Activated CD4-positive, alpha-beta memory T cell treated with anti-CD3 and anti-CD28 coated beads, Interleukin-2, amount 10 ng/mL, durations not matched to agents 7 days and 5 days (primary cell): ENCODE measurements around the gene GRK6. TPM values are rescaled to one million over a fixed set of nuclear protein-coding genes. Genes with fewer than 3 reads are reported as not detected.

Experiments used
- CTCF ChIA-PET: fragments of 350-600 bp; sonication (Branson Sonifier 250); formaldehyde crosslinking; loops from one replicate; lab custom pipeline; 2021; ENCODE audit warnings: antibody characterized with exemption, inconsistent platforms; lab: Charles Lee
- POLR2A ChIA-PET: fragments of 350-600 bp; sonication (Branson Sonifier 250); formaldehyde crosslinking; loops from one replicate; lab custom pipeline; 2021; ENCODE audit warnings: antibody characterized with exemption; lab: Charles Lee
- DNase-seq: peaks from one replicate; pipeline ENCODE4 v3.0.0-alpha.2; 2020
- H3K27ac Mint-ChIP-seq: one replicate; pipeline ENCODE4 v1.8.0; 2021; ENCODE audit warnings: mild to moderate bottlenecking, mixed read lengths
- H3K27me3 Mint-ChIP-seq: one replicate; pipeline ENCODE4 v1.8.0; 2021; ENCODE audit warnings: mixed read lengths
- H3K36me3 Mint-ChIP-seq: one replicate; pipeline ENCODE4 v1.8.0; 2021; ENCODE audit warnings: low read depth, mixed read lengths
- H3K4me1 Mint-ChIP-seq: one replicate; pipeline ENCODE4 v1.8.0; 2021; ENCODE audit warnings: mixed read lengths
- H3K4me3 Mint-ChIP-seq: one replicate; pipeline ENCODE4 v1.8.0; 2021; ENCODE audit warnings: mild to moderate bottlenecking, mixed read lengths
- H3K9me3 Mint-ChIP-seq: one replicate; pipeline ENCODE4 v1.8.0; 2021; ENCODE audit warnings: mixed read lengths
- total RNA-seq, 2 experiments: library from RNA; stranded (reverse); gene quantifications; one replicate each; pipeline ENCODE4 v1.2.3, GENCODE V29; 2021

GRK6 gene
- total RNA-seq, 2 experiments from 2014 or later, result 206 to 208 TPM

DNA sequence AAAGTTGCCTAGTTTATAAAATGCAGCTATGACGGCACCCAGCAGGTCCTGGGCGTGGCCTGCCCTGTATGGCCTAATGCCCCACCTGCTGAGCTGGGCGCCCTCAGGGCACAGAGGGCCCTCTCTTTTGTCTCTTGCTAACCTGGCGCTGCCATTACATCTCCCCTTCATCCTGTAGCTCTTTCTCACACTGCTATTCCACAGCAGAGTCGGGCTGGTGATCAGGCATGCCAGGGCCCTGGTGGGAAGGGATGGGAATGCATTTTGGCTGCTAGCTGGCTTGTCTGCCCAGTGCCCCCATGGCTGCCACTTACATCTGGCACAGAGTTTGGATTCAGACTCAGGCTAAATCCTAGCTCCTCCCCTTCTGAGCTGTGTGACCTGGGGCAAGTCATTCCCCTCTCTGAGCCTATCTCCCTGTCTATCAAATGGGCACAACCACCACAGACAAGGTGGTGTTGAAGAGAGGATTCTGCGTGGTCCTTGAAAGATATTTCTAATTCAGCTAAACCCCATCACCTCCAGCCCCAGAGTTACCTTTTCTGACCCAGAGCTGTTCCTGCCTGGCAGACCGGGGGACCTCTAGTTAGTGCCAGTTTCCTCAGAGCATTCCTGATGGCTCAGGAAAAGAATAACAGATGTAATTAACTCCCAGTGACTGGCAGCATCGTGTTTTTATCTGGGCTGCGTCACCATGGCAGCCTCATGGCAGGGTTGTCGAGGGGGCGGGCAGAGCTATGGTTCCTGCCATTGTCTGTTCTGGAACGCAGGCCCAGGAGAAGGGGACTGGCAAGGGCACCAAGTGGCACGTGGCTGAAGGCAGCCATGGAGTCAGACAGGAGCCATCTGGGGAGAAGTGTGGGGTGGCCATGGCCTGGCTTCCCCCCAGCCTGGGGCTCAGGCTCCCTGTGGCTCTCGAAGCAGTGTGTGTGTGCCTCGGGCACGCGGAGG, 26.5 kb downstream of the GRK6 start:
- no peaks in the 10 kb centered on the region for H3K9me3 Mint-ChIP-seq
- H3K27ac Mint-ChIP-seq, result no peak overlapping the region
- no peaks in the 10 kb centered on the region for H3K36me3 Mint-ChIP-seq
- ChIA-PET CTCF (interaction anchor here (0.6 to 17.6 kb wide), 13 partner anchors 9 to 144 kb away, joined by 3 to 467 read pairs (median 5); partner anchors contain the start of genes F12, GRK6, LMAN2 and PFN3), POLR2A (interaction anchor here (1.2 to 20.7 kb wide), 6 partner anchors 10 to 82 kb away, joined by 3 to 654 read pairs (median 82); partner anchors contain the start of genes F12, GRK6 and PRR7)
- H3K4me3 Mint-ChIP-seq, result peak overlapping the region; percentile 2
- no peak for DNase-seq
- peaks cover 24% of the 10 kb centered on the region for H3K27me3 Mint-ChIP-seq
- H3K4me1 Mint-ChIP-seq, result peaks cover 36% of the 10 kb centered on the region

GRCh38 chr5:177453852-177454396, 27.4 kb downstream of the GRK6 start:
- ChIA-PET POLR2A (interaction anchor here (1.2 to 20.7 kb wide), 9 partner anchors 11 to 96 kb away, joined by 5 to 654 read pairs (median 8); partner anchors contain the start of genes F12, GRK6, PDLIM7 and PRR7), CTCF (interaction anchor here (0.5 to 17.6 kb wide), 20 partner anchors 8 to 144 kb away, joined by 3 to 467 read pairs (median 11); partner anchors contain the start of genes F12, GRK6, LMAN2 and MXD3)
- H3K27ac Mint-ChIP-seq, result peak overlapping the region; percentile 40
- H3K9me3 Mint-ChIP-seq, result no peaks in the 10 kb centered on the region
- H3K4me3 Mint-ChIP-seq, result peak overlapping the region; percentile 60
- H3K4me1 Mint-ChIP-seq, result peaks cover 27% of the 10 kb centered on the region
- DNase-seq, result no peak
- H3K27me3 Mint-ChIP-seq, result peaks cover 17% of the 10 kb centered on the region
- H3K36me3 Mint-ChIP-seq, result no peaks in the 10 kb centered on the region

DNA sequence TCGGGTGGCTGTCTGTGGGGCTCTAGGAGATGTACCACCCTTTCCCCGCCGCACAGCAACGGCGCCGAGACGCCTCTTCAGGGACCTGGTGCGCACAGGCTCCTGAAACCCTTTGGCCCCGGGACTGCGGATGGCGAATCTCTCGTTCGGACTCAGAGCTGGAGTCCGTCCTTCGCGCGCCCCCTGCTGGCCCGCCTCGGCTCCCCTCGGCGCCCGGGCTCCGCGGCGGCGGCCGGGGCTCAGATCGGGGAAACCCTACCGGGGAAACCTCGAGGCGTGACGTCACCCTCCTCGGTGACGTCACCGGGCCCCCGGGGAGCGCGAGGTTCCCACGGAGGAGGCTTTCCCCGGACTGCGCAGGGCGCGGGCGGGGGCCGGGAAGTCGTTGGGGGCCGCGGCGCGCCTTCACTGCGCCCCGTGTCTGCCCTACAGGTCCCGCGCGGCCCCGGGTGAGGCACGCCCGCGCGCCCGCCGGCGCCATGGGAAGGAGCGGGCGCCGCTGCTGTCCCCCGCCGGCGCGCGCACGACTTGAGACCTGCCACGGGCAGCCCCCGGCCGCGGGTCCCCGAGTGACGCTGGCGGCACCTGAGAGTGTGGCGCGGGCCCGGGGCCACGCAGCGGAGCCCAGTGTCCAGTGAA, 28.0 kb downstream of the GRK6 start:
- peak; percentile 94 for DNase-seq
- Mint-ChIP-seq H3K27me3 (peaks cover 17% of the 10 kb centered on the region), H3K4me1 (peaks cover 27% of the 10 kb centered on the region), H3K36me3 (no peaks in the 10 kb centered on the region), H3K9me3 (no peaks in the 10 kb centered on the region), H3K4me3 (peak overlapping the region; percentile 79), H3K27ac (no peak overlapping the region)
- ChIA-PET POLR2A (interaction anchor here (1.2 to 20.7 kb wide), 18 partner anchors 11 to 321 kb away, joined by 3 to 654 read pairs (median 8); partner anchors contain the start of genes DDX41, GRK6, LMAN2 and MXD3), CTCF (interaction anchor here (0.5 to 17.6 kb wide), 39 partner anchors 9 to 341 kb away, joined by 3 to 467 read pairs (median 5); partner anchors contain the start of genes F12, GRK6, LMAN2 and MXD3)

DNA sequence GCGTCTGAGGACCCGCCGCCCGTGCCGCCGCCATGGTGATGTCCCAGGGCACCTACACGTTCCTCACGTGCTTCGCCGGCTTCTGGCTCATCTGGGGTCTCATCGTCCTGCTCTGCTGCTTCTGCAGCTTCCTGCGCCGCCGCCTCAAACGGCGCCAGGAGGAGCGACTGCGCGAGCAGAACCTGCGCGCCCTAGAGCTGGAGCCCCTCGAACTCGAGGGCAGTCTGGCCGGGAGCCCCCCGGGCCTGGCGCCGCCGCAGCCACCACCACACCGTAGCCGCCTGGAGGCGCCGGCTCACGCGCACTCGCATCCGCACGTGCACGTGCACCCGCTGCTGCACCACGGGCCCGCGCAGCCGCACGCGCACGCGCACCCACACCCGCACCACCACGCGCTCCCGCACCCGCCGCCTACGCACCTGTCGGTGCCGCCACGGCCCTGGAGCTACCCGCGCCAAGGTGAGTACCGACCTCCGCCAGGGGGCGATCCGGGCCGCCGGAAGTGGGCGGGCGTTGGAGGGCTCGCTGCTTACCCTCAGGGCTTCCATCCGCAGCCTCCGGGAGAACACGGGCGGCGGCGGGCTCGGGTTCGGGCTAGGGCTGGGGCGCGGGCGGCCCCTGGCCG, 28.7 kb downstream of the GRK6 start:
- Mint-ChIP-seq H3K9me3 (no peaks in the 10 kb centered on the region), H3K27ac (peak overlapping the region; percentile 85), H3K27me3 (peaks cover 17% of the 10 kb centered on the region), H3K36me3 (no peaks in the 10 kb centered on the region), H3K4me3 (peak overlapping the region; percentile 79), H3K4me1 (peaks cover 27% of the 10 kb centered on the region)
- ChIA-PET CTCF (interaction anchor here (0.6 to 17.6 kb wide), 41 partner anchors 8 to 341 kb away, joined by 3 to 467 read pairs (median 5); partner anchors contain the start of genes F12, GRK6, LMAN2 and MXD3), POLR2A (interaction anchor here (0.9 to 20.7 kb wide), 20 partner anchors 12 to 322 kb away, joined by 3 to 654 read pairs (median 7); partner anchors contain the start of genes DDX41, GRK6, LMAN2 and MXD3)
- peak; percentile 91 for DNase-seq

DNA sequence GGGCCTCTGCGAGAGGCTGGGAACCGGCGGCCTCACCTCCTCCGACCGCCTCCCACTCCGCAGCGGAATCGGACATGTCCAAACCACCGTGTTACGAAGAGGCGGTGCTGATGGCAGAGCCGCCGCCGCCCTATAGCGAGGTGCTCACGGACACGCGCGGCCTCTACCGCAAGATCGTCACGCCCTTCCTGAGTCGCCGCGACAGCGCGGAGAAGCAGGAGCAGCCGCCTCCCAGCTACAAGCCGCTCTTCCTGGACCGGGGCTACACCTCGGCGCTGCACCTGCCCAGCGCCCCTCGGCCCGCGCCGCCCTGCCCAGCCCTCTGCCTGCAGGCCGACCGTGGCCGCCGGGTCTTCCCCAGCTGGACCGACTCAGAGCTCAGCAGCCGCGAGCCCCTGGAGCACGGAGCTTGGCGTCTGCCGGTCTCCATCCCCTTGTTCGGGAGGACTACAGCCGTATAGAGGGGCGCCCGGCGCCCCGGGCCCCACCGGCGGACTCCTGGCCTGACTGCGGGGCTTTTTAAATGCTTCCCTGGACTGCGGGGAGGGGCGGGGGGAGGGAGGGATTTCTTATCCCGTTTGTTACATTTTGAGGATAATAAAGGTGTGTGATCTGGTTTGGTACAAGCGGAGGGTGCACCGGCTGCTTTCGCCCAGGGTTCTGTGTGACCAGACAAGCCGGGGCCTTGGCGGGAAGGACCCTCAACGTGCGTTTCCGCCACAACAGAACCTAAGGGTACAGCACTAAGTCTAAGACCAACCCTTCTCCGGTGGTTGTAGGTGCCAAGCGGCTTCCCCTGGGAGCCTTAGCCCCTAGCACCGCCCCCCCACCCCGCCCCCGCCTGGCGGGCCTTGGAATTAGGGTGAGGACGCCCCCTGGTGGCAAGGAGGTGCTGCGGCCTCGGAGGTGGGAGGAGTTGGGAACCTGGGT, 29.4 kb downstream of the GRK6 start:
- no peaks in the 10 kb centered on the region for H3K9me3 Mint-ChIP-seq
- POLR2A ChIA-PET, result interaction anchor here (0.9 to 20.7 kb wide), 18 partner anchors 12 to 322 kb away, joined by 3 to 654 read pairs (median 7); partner anchors contain the start of genes DDX41, GRK6, LMAN2 and MXD3
- peak overlapping the region; percentile 79 for H3K4me3 Mint-ChIP-seq
- CTCF ChIA-PET, result interaction anchor here (0.6 to 17.6 kb wide), 40 partner anchors 8 to 155 kb away, joined by 3 to 467 read pairs (median 6); partner anchors contain the start of genes F12, GRK6, LMAN2 and MXD3
- peak overlapping the region; percentile 85 for H3K27ac Mint-ChIP-seq
- peaks cover 27% of the 10 kb centered on the region for H3K4me1 Mint-ChIP-seq
- peaks cover 17% of the 10 kb centered on the region for H3K27me3 Mint-ChIP-seq
- peak; percentile 95 for DNase-seq
- H3K36me3 Mint-ChIP-seq, result no peaks in the 10 kb centered on the region

DNA sequence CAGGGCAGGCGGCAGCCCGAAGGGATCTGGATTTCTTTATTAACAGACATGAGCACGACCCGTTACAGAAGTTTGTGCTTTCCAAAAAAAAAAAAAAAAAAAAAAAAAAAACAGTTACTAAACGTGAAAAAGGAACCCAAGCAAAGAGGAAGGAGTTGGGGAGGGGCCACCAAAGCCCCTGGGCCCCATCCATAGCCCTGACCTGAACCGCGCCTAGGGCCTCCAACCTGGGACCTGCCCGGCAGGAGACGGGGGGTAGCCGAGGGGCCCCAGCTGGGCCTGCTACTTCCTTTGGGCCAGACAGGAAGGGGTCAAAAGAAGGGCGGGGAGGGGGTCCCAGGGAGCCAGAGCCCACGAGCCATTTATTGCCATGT, 30.1 kb downstream of the GRK6 start:
- POLR2A ChIA-PET, result interaction anchor here (1.1 to 7.6 kb wide), 9 partner anchors 13 to 323 kb away, joined by 3 to 96 read pairs (median 7); partner anchors contain the start of genes GRK6, MXD3, NSD1 and PRR7
- Mint-ChIP-seq H3K27me3 (peaks cover 17% of the 10 kb centered on the region), H3K36me3 (no peaks in the 10 kb centered on the region), H3K9me3 (no peaks in the 10 kb centered on the region), H3K4me1 (peaks cover 31% of the 10 kb centered on the region), H3K4me3 (peak overlapping the region; percentile 79), H3K27ac (no peak overlapping the region)
- CTCF ChIA-PET, result interaction anchor here (0.8 to 17.6 kb wide), 20 partner anchors 9 to 328 kb away, joined by 3 to 467 read pairs (median 4); partner anchors contain the start of genes F12, PDLIM7, PFN3 and PRR7
- DNase-seq, result no peak

DNA sequence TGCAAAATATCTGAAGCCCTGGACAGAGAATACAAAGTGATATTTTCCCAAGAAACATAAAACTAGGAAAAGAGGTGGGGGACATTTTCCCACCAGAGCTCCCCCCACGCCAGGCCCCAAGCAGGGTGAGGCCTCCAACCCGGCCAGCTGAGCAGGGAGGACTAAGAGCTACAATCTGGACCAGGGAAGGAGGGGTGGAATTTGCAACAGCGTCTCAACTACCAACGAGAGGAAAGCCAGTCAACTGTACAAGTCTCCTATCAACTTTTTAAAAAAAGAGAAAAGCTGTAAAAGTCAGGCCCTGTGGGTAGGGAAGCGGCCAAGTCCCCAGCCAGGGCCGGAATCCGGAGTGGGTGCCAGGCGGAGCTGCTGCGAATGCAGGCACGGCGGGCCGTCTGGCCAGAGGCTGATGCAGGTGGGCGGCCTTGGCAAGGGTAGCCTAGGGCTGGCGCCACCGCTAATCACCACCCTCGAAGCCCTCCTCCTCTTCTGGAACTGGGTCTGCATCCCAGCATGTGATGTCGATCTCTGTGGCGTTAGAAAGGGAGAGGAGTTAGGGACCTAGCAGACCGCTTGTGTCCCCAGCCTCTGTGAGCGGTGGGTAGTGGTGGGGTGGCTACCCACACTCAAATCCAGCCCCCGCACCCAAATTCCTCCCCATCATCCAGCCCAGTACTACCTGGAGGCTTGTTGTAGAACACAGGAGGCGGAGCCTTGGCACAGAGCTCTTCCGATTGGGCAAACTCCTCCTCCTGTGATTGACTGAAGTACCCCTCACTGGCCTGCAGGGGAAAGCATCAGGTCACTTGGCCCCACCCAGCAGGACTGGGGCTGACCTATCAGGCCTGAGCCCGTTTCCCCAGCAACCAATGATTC, 30.7 kb downstream of the GRK6 start:
- CTCF ChIA-PET, result interaction anchor here (0.6 to 17.6 kb wide), 39 partner anchors 8 to 328 kb away, joined by 3 to 467 read pairs (median 4); partner anchors contain the start of genes F12, GRK6, LMAN2 and PDLIM7
- Mint-ChIP-seq H3K4me3 (peak overlapping the region; percentile 52), H3K36me3 (no peaks in the 10 kb centered on the region), H3K9me3 (no peaks in the 10 kb centered on the region), H3K27me3 (peaks cover 12% of the 10 kb centered on the region), H3K4me1 (peaks cover 33% of the 10 kb centered on the region), H3K27ac (no peak overlapping the region)
- POLR2A ChIA-PET, result interaction anchor here (1.0 to 7.6 kb wide), 9 partner anchors 14 to 145 kb away, joined by 3 to 96 read pairs (median 6); partner anchors contain the start of genes DBN1, GRK6, MXD3 and PRR7
- peak; percentile 69 for DNase-seq

DNA sequence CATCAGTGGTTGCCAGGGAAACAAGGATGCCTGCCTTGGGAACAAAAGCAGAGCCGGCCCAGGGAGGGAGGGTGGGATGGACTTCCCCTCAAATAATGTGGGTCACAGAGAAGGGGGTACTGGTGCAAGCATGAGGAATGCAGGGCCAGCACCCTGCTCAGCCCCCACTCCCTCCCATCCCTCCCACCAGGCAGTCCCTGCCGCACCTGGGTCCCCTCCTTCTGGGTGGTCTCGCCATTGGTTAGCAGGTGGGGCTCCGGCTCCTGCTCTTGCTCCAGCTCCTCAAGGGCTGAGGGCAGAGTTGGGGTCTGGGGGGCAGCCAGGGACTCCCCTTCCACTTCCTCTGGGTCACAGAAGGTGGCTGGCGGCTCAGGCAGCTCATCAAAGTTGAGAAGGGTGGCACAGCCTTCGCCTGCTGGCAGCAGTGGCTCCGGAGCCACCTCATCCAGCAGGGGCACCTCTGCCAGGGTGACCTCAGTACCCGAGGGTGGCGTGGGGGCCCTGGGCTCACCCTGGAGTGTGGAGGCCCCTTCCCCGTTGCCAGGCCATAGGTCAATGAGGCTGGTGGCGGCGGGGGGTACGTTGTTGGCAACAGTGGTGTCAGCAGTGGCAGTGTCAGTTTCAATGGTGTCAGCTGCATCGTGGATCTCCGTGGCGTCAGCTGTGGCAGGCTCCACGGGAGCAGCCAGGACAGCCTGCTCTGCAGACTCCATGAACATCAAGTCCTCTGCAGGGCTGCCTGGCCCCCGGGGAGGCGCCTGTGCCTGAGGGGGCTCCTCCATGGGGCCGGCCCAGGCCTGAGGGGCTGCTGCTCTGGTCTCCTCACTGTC, 31.6 kb downstream of the GRK6 start:
- Mint-ChIP-seq H3K36me3 (no peaks in the 10 kb centered on the region), H3K4me3 (no peak overlapping the region), H3K27me3 (peaks cover 7% of the 10 kb centered on the region), H3K27ac (no peak overlapping the region), H3K9me3 (no peaks in the 10 kb centered on the region), H3K4me1 (peaks cover 37% of the 10 kb centered on the region)
- CTCF ChIA-PET, result interaction anchor here (0.7 to 17.6 kb wide), 32 partner anchors 8 to 329 kb away, joined by 3 to 467 read pairs (median 4); partner anchors contain the start of genes F12, GRK6, LMAN2 and PDLIM7
- no peak for DNase-seq
- POLR2A ChIA-PET, result interaction anchor here (1.0 to 7.6 kb wide), 6 partner anchors 15 to 68 kb away, joined by 3 to 96 read pairs (median 6); partner anchors contain the start of genes DBN1, GRK6 and PRR7

DNA sequence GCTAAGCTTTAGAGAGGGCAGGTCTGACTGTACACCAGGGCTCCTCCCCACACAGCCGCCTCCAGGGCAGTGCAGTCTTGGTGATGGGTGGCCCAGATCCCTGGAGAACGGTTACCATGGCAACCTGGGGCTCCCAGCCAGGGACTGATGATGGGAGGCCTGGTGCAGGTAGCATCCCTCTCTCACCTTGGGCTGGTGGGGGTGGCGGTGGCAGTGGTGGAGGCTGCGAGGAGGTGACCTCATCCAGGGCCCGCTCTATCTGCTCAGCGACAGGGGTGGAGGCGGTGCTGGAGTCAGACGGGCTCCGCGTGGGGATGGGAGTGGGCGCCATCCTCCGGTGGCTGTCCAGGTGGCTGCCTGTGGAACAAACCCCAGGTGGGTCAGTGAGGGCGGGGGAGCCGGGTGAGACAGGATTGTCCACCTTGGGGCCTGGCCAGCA, 32.5 kb downstream of the GRK6 start:
- H3K4me1 Mint-ChIP-seq, result peaks cover 32% of the 10 kb centered on the region
- POLR2A ChIA-PET, result interaction anchor here (7.6 kb wide), 1 partner anchor 16 kb away, joined by 96 read pairs; the partner anchor contains the start of gene PRR7
- no peak for DNase-seq
- H3K4me3 Mint-ChIP-seq, result no peak overlapping the region
- no peak overlapping the region for H3K27ac Mint-ChIP-seq
- peaks cover under 1% of the 10 kb centered on the region for H3K27me3 Mint-ChIP-seq
- CTCF ChIA-PET, result interaction anchor here (8.5 kb wide), 1 partner anchor 69 kb away, joined by 188 read pairs; no protein-coding TSS in a partner anchor
- no peaks in the 10 kb centered on the region for H3K36me3 Mint-ChIP-seq
- no peaks in the 10 kb centered on the region for H3K9me3 Mint-ChIP-seq
